RCC 7860 (cell line): ENCODE measurements around the gene FLNA.

Experiments
- DNase-seq: peaks from one replicate; pipeline ENCODE4 v3.0.0-alpha.2; 2015; ENCODE audit warnings: low spot score
- FAIRE-seq: peaks from 2 replicates; lab custom pipeline; 2012; peaks lifted over from hg19 to GRCh38; lab: Jason Lieb, UNC

The FLNA gene

GRCh38 chrX:154376774-154377173 is 2.3 kb upstream of the FLNA start:
- FAIRE-seq (no peak), DNase-seq (no peak)

- DNase-seq (no peak), FAIRE-seq (no peak)
Observed at GRCh38 chrX:154375156-154375504, 696 bp upstream of the FLNA start.

GRCh38 chrX:154373340-154374306 is 811 bp downstream of the FLNA start:
- DNase-seq = peak; percentile 75
- peak; percentile 64 for FAIRE-seq

GRCh38 chrX:154372612-154373022 is 1.8 kb downstream of the FLNA start:
- DNase-seq = peak; percentile 90
- FAIRE-seq = peak; percentile 85

GRCh38 chrX:154371789-154372300 is 2.6 kb downstream of the FLNA start:
- DNase-seq (no peak), FAIRE-seq (no peak)

GRCh38 chrX:154371017-154371788 is 3.2 kb downstream of the FLNA start:
- DNase-seq (peak; percentile 88), FAIRE-seq (no peak)

- FAIRE-seq = no peak
- no peak for DNase-seq
Observed at GRCh38 chrX:154370300-154371016, 4.0 kb downstream of the FLNA start.

- FAIRE-seq = peak; percentile 87
- peak; percentile 94 for DNase-seq
Observed at GRCh38 chrX:154369449-154370299, 4.8 kb downstream of the FLNA start.

GRCh38 chrX:154368630-154369448 is 5.6 kb downstream of the FLNA start:
- DNase-seq = peak; percentile 96
- FAIRE-seq = peak; percentile 92

GRCh38 chrX:154367474-154368308 is 6.7 kb downstream of the FLNA start:
- DNase-seq (no peak), FAIRE-seq (no peak)

- no peak for DNase-seq
- no peak for FAIRE-seq
Observed at GRCh38 chrX:154366666-154367055, 7.8 kb downstream of the FLNA start.

- DNase-seq (no peak), FAIRE-seq (no peak)
Observed at GRCh38 chrX:154365997-154366665, 8.3 kb downstream of the FLNA start.

GRCh38 chrX:154365052-154365600 is 9.3 kb downstream of the FLNA start:
- DNase-seq (no peak), FAIRE-seq (no peak)

- no peak for DNase-seq
- FAIRE-seq = no peak
Observed at GRCh38 chrX:154363706-154364439, 10.6 kb downstream of the FLNA start.

- FAIRE-seq (no peak), DNase-seq (no peak)
Observed at GRCh38 chrX:154362085-154362742, 12.2 kb downstream of the FLNA start.

- FAIRE-seq (no peak), DNase-seq (no peak)
Observed at GRCh38 chrX:154360155-154360713, 14.2 kb downstream of the FLNA start.
